Neural cell (in vitro differentiated cells): ENCODE results near the gene PAQR5. TPM values are rescaled to one million over a fixed set of nuclear protein-coding genes. Genes with fewer than 3 reads are reported as not detected.

ENCODE experiments used
- H2AFZ ChIP-seq: fragments of 200-600, 300-800 bp; sonication (generic), shearing (Covaris generic); 2 replicates; pipeline ENCODE4 v1.6.0; 2014; ENCODE audit warnings: low read depth, mild to moderate bottlenecking, antibody characterized with exemption, low read length, moderate library complexity
- H3F3A ChIP-seq: fragments of 200-600 bp; shearing (Covaris generic); 2 replicates; pipeline ENCODE4 v1.6.1; 2016; ENCODE audit warnings: mild to moderate bottlenecking, moderate library complexity, mixed read lengths, antibody characterized with exemption, low read length; ENCODE audit not compliant: insufficient read depth, poor library complexity, severe bottlenecking
- H3K27ac ChIP-seq: fragments of 200-600, 300-800 bp; sonication (generic), shearing (Covaris generic); 2 replicates; pipeline ENCODE4 v1.5.1; 2014; ENCODE audit warnings: mild to moderate bottlenecking, low read length, moderate library complexity
- H3K27me3 ChIP-seq: fragments of 300-800, 200-600 bp; sonication (generic), shearing (Covaris generic); 2 replicates; pipeline ENCODE4 v1.6.0; 2014; ENCODE audit warnings: mild to moderate bottlenecking, low read depth, low read length, moderate library complexity; ENCODE audit not compliant: insufficient read depth
- H3K36me3 ChIP-seq: fragments of 300-800, 200-600 bp; sonication (generic), shearing (Covaris generic); 2 replicates; pipeline ENCODE4 v1.5.1; 2014; ENCODE audit warnings: mild to moderate bottlenecking, antibody characterized with exemption, low read length, moderate library complexity; ENCODE audit not compliant: insufficient read depth
- H3K4me2 ChIP-seq: fragments of 300-800, 200-600 bp; sonication (generic), shearing (Covaris generic); 2 replicates; pipeline ENCODE4 v1.6.0; 2014; ENCODE audit warnings: mild to moderate bottlenecking, low read length
- H3K4me3 ChIP-seq: fragments of 300-800, 200-600 bp; sonication (generic), shearing (Covaris generic); 2 replicates; pipeline ENCODE4 v1.5.1; 2014; ENCODE audit warnings: mild to moderate bottlenecking, low read length, moderate library complexity
- H3K79me2 ChIP-seq: fragments of 200-600 bp; shearing (Covaris generic); replicated peaks from 2 replicates; pipeline ENCODE4 v1.6.0; 2014; ENCODE audit warnings: mild to moderate bottlenecking, low read length, moderate library complexity; ENCODE audit not compliant: insufficient read depth
- H3K9ac ChIP-seq: fragments of 300-800, 200-600 bp; sonication (generic), shearing (Covaris generic); 2 replicates; pipeline ENCODE4 v1.6.1; 2016; ENCODE audit warnings: mild to moderate bottlenecking, low read length, mixed read lengths
- H3K9me2 ChIP-seq: fragments of 200-600 bp; shearing (Covaris generic); 2 replicates; pipeline ENCODE4 v1.6.1; 2016; ENCODE audit warnings: mild to moderate bottlenecking, low read length, mixed read lengths; ENCODE audit not compliant: insufficient read depth
- H3K9me3 ChIP-seq: fragments of 200-600, 300-800 bp; sonication (generic), shearing (Covaris generic); 2 replicates; pipeline ENCODE4 v1.6.1; 2016; ENCODE audit warnings: mild to moderate bottlenecking, mixed run types, low read length, moderate library complexity, mixed read lengths
- H4K20me1 ChIP-seq: fragments of 200-600 bp; shearing (Covaris generic); 2 replicates; pipeline ENCODE4 v1.6.1; 2016; ENCODE audit warnings: mild to moderate bottlenecking, mixed run types; ENCODE audit not compliant: insufficient read depth
- CTCF ChIP-seq: fragments of 450-650 bp; IDR thresholded peaks from 2 replicates; pipeline ENCODE4 v1.5.1; 2014; ENCODE audit warnings: antibody characterized with exemption, mild to moderate bottlenecking, moderate library complexity; ENCODE audit not compliant: poor library complexity, severe bottlenecking
- EP300 ChIP-seq: fragments of 450-650 bp; conservative IDR thresholded peaks from 2 replicates; pipeline ENCODE4 v1.6.1; 2014; ENCODE audit warnings: antibody characterized with exemption, mild to moderate bottlenecking, moderate library complexity; ENCODE audit not compliant: poor library complexity, severe bottlenecking
- EZH2 ChIP-seq: fragments of 200-600, 300-800 bp; shearing (Covaris generic), sonication (generic); IDR thresholded peaks from 2 replicates; pipeline ENCODE4 v1.6.1; 2014; ENCODE audit warnings: antibody characterized with exemption, low read length, borderline replicate concordance, mild to moderate bottlenecking; ENCODE audit not compliant: insufficient read depth, poor library complexity, severe bottlenecking
- MXI1 ChIP-seq: fragments of 450-650 bp; conservative IDR thresholded peaks from 2 replicates; pipeline ENCODE4 v1.6.1; 2014; ENCODE audit warnings: antibody characterized with exemption, mild to moderate bottlenecking; ENCODE audit not compliant: poor library complexity, severe bottlenecking
- POLR2AphosphoS5 ChIP-seq: IDR thresholded peaks from 2 replicates; pipeline ENCODE4 v1.6.1; 2012
- RAD21 ChIP-seq: fragments of 450-650 bp; conservative IDR thresholded peaks from 2 replicates; pipeline ENCODE4 v1.6.1; 2014; ENCODE audit warnings: antibody characterized with exemption, mild to moderate bottlenecking, moderate library complexity
- SMC3 ChIP-seq: fragments of 450-650 bp; conservative IDR thresholded peaks from 2 replicates; pipeline ENCODE4 v1.6.1; 2014; ENCODE audit warnings: antibody characterized with exemption, mild to moderate bottlenecking, moderate library complexity; ENCODE audit not compliant: poor library complexity
- TAF1 ChIP-seq: IDR thresholded peaks from 2 replicates; pipeline ENCODE4 v1.6.1; 2012; ENCODE audit warnings: low read depth
- polyA plus RNA-seq: library from polyadenylated mRNA; depleted of rRNA; stranded (reverse); fragments of >200 nt; gene quantifications from 2 replicates; pipeline ENCODE4 v1.2.3, GENCODE V29; 2014
- TF ChIP-seq, protein P1 (sequence below): IDR thresholded peaks from 2 replicates; pipeline ENCODE4 v1.6.1; 2012; ENCODE audit warnings: borderline replicate concordance

The PAQR5 gene
- polyA plus RNA-seq, 1 donor from 2014 or later, result not detected

GRCh38 chr15:69292826-69293420, 5.8 kb upstream of the PAQR5 start:
- Histone ChIP-seq H3K27ac (no peak overlapping the region), H3K4me2 (no peak overlapping the region), H2AFZ (no peak overlapping the region), H3K36me3 (no peaks in the 10 kb centered on the region), H3K79me2 (no peaks in the 10 kb centered on the region), H3F3A (no peaks in the 10 kb centered on the region), H4K20me1 (no peaks in the 10 kb centered on the region), H3K27me3 (peaks cover 10% of the 10 kb centered on the region), H3K9ac (no peak overlapping the region), H3K9me3 (no peaks in the 10 kb centered on the region), H3K4me3 (no peak overlapping the region), H3K9me2 (no peaks in the 10 kb centered on the region)
- no peak for TF ChIP-seq RAD21
- TF ChIP-seq, protein P1, sequence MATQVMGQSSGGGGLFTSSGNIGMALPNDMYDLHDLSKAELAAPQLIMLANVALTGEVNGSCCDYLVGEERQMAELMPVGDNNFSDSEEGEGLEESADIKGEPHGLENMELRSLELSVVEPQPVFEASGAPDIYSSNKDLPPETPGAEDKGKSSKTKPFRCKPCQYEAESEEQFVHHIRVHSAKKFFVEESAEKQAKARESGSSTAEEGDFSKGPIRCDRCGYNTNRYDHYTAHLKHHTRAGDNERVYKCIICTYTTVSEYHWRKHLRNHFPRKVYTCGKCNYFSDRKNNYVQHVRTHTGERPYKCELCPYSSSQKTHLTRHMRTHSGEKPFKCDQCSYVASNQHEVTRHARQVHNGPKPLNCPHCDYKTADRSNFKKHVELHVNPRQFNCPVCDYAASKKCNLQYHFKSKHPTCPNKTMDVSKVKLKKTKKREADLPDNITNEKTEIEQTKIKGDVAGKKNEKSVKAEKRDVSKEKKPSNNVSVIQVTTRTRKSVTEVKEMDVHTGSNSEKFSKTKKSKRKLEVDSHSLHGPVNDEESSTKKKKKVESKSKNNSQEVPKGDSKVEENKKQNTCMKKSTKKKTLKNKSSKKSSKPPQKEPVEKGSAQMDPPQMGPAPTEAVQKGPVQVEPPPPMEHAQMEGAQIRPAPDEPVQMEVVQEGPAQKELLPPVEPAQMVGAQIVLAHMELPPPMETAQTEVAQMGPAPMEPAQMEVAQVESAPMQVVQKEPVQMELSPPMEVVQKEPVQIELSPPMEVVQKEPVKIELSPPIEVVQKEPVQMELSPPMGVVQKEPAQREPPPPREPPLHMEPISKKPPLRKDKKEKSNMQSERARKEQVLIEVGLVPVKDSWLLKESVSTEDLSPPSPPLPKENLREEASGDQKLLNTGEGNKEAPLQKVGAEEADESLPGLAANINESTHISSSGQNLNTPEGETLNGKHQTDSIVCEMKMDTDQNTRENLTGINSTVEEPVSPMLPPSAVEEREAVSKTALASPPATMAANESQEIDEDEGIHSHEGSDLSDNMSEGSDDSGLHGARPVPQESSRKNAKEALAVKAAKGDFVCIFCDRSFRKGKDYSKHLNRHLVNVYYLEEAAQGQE, result no peak
- no peak for TF ChIP-seq MXI1
- TF ChIP-seq TAF1, result no peak
- TF ChIP-seq POLR2AphosphoS5, result no peak
- no peak for TF ChIP-seq SMC3
- TF ChIP-seq CTCF, result no peak
- TF ChIP-seq EZH2, result no peak
- TF ChIP-seq EP300, result no peak

DNA sequence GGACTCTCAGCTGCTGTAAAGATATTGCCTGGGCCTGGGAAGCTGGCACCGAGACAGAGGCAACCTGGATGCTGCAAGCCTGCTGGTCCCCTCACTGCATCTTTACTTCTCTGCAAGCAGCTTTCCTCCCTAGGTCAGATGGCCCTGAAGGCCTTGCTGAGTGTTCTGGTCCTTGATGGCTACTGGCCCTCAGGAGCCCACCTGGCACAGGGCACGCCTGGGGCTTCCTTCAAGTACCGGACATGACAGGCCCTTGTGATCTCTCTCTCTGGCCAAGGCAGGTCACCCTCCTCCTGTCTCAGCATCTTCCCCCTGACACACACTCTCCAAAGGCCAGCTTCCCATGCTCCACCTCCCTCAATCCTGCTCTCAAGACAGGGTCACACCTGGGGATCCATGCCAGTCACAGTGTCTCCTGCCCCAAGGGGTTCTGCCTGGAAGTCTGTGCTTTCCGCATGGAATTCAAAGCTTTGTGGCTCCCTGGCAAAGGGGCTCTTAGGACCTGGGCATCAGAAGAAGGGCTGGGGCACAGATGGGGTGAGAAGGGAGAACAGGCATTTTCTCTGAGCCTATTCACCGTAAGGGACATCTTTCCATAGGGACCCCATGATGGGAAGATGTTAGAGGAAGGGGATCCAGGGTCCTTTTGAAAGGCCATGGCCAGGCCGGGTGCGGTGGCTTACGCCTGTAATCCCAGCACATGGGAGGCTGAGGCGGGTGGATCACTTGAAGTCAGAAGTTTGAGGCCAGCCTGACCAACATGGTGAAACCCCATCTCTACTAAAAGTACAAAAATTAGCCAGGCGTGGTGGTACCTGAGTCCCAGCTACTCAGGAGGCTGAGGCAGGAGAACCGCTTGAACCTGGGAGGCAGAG, 4.7 kb upstream of the PAQR5 start:
- H3F3A ChIP-seq, result no peaks in the 10 kb centered on the region
- H2AFZ ChIP-seq, result no peak overlapping the region
- H3K9ac ChIP-seq, result no peak overlapping the region
- no peak overlapping the region for H3K4me3 ChIP-seq
- TF ChIP-seq CTCF, result no peak
- TF ChIP-seq EZH2, result no peak
- TF ChIP-seq, protein P1, result no peak
- no peak for TF ChIP-seq MXI1
- TF ChIP-seq POLR2AphosphoS5, result no peak
- no peak for TF ChIP-seq EP300
- no peak for TF ChIP-seq RAD21
- TF ChIP-seq TAF1, result no peak
- TF ChIP-seq SMC3, result no peak
- no peak overlapping the region for H3K4me2 ChIP-seq
- no peaks in the 10 kb centered on the region for H3K9me3 ChIP-seq
- H3K27me3 ChIP-seq, result peaks cover 20% of the 10 kb centered on the region
- no peaks in the 10 kb centered on the region for H3K36me3 ChIP-seq
- no peaks in the 10 kb centered on the region for H3K9me2 ChIP-seq
- no peak overlapping the region for H3K27ac ChIP-seq
- no peaks in the 10 kb centered on the region for H4K20me1 ChIP-seq
- no peaks in the 10 kb centered on the region for H3K79me2 ChIP-seq
